ENCODE measurements around the gene CLASP2.

GRCh38 chr3:33746416-33747116, 28.5 kb upstream of the CLASP2 start:
- TF ChIP-seq CTCF (IDR thresholded peaks at IDR 0.05), result no peak
- no peak for TF ChIP-seq POLR2A (IDR thresholded peaks at IDR 0.05)

Data from body of pancreas (tissue), 4 donors.